HG02588 (cell line): ENCODE measurements around the gene PSMA7.
A peak's percentile ranks its signal among the peaks of the same experiment; 100 is the strongest.
"Not testable (repeated sequence)": the region's sequence is repeated elsewhere in the genome, so short reads cannot be mapped to it uniquely, and the experiment has no call there.

Experiments used
- ATAC-seq: cut with Tn5 transposase; IDR thresholded peaks from one replicate; pipeline ENCODE4 v1.9.1; 2021; ENCODE audit warnings: mild to moderate bottlenecking, moderate library complexity; ENCODE audit not compliant: unreplicated experiment

PSMA7 gene

DNA sequence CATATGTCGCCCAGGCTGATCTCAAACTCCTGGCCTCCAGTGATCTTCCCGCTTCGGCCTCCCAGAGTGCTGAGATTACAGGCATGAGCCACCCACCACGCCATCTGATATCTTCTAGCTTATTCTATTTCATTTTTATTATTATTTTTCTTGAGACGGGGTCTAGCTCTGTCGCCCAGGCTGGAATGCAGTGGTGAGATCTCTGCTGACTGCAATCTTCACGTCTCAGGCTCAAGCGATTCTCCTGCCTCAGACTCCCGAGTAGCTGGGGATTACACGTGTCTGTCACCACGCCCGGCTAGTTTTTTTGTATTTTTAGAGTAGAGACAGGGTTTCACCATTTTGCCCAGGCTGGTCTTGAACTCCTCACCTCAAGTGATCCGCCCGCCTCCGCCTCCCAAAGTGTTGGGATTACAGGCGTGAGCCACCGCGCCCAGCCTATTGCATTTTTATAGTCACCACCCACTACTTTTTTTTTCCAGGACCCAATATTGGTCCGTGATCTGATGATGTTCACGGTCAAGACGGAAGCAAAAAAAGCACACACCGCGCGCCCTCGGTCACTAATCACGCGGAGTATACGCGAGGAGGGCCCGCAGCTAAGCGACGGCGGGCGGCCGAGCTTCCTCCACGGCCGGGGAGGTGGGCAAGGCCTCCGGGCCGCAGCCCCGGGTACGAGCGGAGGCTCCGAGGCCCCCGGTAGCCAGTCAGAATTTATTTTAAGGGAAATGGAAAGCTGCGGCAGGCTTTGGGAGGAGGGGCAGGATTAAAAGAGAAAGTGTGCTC lies 22.0 kb downstream of the PSMA7 start:
- peak; percentile 13 for ATAC-seq

DNA sequence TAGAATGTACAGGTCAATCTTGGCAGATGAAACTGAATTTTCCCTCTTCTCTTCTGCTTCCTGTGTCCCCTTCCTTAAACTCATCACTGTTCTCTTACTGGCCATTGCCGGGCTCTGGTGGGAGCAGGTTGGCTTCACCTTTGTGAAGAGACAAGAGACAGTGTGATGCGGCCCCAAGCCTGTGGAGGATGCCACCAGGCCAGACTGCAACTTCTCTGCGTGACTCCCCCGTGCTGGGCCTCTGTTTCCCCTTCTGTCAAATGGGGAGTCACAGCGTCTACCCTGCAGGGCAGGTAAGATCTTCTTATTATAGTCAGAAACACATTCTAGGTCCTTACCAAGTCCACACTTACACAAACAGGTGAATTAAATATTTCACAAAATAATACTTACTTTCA lies 22.8 kb downstream of the PSMA7 start:
- no peak for ATAC-seq

DNA sequence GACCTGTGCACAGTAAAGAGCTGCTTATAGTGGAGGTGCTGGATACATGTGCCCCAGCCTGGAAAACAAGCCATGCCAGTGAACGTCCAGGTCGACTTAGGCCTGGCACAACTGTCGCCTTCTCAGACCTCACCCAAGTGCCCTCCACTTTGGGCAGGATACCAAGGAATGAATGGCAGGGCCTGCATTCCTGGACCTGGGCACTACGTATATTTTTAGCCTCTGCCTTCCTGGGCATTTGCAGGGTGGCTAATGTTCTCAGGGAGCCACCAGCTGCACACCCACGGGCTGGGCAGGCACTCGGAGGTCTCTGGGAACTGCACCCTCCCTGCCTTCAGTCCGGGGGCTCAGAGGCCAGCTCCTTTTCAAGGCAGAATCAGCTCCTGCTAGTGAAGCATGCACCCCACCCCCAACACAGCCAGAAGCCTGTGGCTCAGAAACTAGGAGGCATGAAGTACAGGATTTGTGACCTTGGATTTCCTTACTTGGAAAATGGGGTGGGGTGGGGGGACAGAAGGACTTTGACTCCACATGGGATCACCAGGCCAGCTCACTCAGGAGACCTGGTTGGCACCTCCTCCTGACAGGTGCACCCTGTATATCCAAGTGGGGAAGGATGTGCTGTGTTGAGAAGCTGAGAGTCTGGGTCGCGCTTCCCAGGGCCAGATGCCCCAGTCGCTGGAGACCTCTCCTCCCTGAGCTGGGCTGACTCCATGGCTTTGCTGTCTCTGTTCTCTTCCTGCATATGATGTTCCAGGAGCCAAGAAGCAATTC lies 23.4 kb downstream of the PSMA7 start:
- no peak for ATAC-seq

DNA sequence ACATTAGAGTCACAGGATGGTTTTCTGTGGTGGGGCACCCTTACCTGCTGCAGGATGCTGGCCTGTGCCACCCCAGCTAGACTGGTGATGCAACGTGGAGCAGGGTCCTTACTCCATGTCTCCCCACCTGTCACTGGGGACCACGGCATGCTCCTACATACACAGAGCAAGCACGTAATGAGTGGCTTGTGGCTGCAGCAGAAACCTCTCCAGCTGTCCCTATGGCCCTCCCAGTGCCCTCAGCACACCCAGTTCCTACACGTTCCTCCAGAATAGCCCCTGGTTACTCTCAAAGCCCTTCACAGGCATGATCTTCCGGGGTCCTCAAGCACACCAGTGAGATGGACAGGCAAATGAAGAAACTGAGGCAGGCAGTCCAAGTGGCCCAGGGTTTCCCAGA lies 24.1 kb downstream of the PSMA7 start:
- ATAC-seq: no peak

DNA sequence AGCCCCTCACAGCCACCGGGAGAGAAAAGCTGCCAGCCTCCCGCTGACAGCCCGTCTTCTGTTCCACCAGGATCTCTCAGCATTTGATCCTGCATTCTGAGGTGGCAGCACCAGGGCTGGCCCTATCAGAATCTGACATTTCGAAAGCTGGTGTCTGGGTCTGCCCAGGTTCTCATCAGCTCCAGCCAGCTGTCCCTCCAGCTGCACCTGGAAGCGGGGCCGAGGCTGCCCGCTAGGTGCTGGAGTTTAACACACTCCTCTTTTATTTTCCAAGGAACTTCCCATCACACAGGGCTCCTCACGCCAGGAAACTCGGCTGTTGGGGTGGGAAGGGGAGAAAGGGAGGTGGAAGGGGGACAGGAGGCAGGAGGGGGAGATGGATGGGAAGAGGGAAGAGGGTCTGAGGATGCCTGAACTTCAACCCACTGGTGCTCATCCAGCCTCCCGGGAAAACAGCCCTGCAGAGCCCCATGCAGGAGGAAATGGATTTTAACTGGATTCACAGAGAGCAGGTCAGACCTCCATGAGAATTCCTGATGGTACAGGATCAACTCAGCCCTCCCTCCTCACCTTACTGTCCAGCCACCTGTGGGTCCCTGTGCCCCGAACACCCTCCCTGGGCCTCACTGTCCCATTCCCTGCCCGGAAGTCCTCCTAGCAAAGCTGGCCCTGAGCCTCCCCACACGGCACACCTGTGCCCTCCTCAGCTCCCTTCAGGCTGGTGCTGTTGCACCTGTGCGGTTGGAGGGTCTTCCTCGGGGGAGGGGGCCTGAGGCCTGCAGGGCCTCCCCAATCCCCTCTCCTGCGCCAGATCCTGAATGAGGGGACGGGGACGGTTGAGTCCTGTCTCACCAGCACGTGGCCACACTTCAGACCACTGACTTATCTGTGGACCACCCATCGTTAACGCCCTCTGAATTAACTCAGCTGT lies 24.8 kb downstream of the PSMA7 start:
- ATAC-seq: no peak

DNA sequence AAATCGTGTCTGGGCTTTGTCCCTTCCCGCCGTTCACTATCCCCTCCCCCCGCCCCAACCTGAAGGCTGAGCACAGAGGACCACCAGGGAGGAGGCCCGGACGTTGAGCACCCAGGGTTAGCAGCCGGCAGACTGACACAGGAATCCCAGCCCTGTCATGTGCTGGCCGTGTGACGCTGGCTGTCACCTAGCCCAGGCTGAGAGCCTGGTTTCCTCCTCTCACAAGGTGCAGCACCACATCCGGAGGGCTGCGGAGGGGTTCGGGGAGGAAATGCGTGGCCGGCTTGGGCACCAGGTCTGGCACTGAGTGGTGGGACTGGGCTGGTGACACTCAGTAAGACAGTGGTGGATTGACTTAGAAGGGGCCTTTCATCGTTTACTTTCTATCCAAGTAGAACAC lies 25.5 kb downstream of the PSMA7 start:
- no peak for ATAC-seq

DNA sequence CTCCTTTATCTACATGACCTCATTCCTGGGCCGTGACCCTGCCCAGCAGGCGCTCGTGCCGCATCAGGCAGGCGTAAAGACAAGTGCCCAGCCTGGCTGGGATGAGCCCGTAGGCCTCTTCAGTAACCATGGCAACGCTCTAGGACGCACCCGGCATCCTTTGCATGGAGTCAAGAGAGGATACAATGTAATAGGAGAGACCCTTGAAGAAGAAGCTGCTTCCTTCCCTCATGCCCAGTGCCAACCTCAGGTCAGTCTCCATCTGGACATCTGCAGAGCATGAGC lies 25.9 kb downstream of the PSMA7 start:
- ATAC-seq: no peak

DNA sequence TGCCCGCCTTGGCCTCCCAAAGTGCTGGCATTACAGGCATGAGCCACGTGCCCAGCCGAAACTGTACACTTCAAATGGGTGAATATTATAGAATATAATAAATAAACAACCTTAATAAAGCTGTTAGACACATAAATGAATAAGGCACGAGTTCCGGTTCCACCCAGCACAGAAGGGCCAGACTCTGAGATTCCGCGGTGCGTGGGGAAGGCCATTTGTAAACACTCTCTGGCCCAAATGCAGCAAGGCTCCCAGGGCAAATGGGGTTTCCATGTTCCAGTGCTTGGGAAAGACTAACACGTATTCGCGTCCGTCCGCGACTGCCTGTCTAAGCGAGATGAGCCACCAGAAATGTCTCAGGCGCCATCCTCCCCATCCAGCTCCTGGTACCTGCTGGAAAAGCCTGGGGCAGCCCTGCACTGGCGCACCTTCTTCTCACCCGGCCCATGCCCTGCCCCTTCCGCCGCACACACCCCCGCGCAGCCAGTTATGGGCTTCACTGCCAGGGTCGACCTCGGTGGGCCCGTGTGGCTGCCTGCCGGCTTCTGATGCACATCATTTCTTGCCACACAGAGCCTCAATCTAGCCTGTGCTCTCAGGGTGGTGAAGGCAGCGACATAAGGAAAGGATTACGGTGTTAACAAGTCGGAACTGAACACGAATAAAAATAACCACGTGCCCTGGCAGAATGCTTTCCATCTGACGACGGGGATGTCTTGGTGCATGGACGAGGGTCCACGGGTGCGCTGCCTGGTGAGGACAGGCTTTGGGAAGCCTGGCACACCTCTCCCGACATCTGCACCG lies 26.4 kb downstream of the PSMA7 start:
- ATAC-seq: no peak

DNA sequence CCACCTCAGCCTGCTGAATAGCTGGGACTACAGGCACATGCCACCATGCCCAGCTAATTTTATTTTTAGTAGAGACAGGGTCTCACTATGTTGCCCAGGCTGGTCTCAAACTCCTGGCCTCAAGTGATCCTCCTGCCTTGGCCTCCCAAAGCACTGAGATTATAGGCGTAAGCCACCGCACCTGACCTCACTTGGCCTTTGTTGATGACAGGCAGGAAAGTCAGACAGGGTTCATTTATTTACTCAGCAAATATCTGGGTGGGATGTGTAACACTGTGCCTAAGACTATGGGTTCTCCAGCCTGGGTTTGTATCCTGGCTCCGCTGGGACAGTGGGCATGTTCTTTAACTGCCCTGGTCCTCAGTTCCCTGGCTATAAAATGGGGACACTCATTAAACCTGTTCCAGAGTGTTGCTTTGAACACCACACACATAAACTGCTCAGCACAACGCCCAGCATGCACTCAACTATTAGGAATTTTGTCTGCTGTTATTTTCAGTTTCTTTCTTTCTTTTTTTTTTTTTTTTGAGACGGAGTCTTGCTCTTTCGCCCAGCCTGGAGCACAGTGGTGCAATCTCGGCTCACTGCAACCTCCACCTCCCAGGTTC lies 27.3 kb downstream of the PSMA7 start:
- ATAC-seq: not testable (repeated sequence)

DNA sequence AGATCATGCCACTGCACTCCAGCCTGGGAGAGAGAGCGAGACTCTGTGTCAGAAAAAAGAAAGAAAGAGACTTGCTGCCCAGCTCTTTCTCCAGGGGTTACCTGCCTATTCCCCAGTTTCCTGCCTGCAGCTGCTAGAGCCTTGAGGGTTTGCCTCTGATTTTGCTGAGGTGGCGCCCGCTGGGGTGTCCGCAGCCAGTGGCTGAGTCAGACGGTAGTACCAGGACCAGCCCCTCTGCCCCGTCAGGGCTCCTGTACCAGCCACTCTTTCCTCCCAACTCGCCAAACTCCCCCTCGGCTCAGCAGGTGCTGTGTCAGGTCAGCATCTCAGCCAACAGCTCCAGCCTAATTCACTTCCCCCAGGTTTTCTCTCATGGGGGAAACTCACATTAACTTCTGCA lies 28.3 kb downstream of the PSMA7 start:
- no peak for ATAC-seq

DNA sequence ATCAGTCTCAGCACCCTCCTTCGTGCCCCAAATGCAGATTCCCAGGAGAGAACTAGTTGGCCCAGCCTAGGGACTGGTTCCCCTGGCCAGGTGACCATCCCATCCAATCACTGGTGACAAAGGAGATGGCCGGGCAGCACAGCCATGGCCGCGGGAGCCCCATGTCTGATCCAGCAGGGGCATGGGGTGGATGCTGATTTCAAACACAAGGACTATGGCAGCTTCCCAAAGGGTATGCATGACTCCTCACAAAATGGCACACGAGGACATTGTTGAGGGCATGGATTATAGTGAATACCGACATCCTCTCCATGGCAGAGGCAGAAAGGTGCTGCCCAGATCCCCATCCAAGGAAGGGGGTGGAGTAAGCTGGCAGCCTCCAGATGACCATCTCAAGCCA lies 30.8 kb downstream of the PSMA7 start:
- no peak for ATAC-seq

DNA sequence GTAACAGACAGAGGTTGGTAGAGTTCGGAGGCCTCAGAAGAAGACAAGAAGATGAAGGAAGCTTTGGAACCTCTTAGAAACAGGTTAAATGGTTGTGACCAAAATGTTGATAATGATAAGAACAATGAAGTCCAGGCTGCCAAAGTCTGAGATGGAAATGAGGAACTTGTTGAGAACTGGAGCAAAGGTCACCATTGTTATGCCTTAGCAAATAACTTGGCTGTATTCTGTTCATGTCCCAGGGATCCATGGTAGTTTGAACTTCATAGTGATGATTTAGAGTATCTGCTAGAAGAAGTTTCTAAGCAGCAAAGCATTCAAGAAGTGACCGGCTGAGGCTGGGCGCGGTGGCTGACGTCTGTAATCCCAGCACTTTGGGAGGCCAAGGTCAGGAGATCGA lies 32.0 kb downstream of the PSMA7 start:
- ATAC-seq: no peak

DNA sequence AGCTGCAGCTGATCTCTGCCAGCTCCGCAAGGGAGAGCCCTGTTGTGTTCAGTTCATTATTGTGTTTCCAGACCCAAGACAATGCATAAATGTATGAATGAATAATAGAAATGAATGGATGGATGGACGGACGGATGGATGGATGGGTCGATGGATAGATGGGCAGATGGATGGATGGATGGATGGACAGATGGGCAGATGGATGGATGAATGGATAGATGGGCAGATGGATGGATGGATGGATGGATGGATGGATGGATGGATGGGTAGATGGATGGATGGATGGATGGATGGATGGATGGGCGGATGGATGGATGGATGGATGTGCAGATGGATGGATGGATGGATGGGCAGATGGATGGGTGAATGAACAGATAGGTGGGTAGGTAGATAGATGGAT lies 37.6 kb downstream of the PSMA7 start:
- no peak for ATAC-seq

DNA sequence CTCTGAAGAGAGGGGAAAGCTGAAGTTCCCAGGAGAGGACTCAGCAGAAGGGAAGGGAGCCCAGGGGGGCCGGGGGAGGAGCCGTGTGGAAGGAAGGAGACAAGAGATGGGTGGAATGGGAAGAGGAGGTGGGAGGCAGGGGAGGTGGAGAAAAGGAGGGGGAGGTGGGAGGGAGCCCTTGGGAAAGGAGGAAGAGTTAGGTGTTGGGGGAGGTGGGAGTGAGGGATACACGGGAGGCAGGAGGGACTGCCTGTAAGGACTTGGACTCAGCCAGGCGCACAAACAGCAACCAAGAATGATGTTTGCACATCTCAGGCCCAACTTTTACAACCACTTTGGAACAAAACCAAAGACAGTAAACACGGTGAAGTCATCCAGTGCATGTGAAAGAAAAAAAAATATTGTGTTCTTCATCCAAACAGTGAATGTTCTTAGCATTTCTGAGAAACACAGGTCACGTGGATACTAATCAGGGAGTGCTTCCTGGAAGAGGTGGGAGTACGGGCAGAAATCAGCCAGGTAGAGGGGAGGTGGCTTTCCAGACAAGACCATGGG lies 38.3 kb downstream of the PSMA7 start:
- no peak for ATAC-seq

DNA sequence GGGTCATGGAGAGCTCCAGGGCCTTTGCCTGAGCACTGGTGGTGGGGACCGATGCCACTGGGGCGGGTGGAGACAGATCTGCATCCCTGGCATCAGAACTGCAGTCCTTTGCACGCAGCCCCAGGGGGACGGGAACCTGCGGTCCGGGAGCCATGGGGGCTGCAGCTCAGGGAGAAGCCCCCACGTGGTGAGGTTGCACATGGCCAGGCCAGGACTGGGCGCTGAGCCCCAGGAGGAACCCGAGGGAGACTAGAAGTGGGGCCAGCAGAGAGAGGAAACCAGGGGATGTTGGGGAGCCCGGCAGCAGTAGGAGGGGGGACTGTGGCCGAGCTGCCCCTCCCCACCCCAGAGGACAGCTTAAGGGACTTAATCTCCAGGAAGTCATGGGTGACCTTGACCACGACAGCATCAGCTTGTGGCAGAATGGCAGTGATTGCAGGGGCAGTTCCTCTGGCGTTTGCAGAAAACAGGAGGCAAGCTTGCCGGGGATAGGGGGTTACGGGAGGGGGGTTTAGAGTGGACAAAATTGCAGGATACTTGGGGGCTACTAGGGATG lies 38.9 kb downstream of the PSMA7 start:
- ATAC-seq: no peak

DNA sequence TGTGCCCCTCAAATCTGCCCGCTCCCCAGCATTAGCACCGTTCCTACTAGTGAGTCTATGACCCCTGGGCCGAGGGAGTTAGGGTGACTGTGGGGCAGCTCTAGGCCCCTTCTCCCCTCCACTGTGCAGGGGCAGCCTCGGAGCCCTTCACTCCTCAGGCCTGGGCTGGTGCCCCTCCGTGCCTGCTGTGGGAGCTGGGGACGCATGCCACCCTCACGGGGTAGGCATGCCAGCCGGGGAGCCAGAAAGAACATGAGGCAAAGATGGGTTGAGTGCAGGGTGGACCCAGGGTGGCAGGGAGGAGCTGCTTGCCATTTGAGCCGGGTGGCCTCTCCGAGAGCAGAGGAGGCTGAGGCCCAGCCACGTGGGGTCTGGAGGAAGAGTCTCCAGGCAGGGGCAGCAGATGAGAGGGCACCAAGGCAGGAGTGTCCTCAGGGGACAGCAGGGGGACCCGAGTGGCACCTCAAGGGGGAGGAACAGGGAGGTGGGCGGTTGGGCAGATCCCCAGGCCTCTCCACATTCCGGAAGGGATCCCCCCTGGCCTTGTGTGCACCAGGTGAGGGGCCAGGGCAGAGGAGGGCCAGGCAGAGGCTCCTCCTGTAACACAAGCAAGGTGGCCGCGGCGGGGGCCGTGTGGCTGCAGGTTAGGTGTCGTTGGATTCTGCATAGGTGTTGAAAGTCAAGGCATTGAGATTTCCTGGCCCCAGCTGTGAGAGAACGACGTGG lies 39.5 kb downstream of the PSMA7 start:
- no peak for ATAC-seq

DNA sequence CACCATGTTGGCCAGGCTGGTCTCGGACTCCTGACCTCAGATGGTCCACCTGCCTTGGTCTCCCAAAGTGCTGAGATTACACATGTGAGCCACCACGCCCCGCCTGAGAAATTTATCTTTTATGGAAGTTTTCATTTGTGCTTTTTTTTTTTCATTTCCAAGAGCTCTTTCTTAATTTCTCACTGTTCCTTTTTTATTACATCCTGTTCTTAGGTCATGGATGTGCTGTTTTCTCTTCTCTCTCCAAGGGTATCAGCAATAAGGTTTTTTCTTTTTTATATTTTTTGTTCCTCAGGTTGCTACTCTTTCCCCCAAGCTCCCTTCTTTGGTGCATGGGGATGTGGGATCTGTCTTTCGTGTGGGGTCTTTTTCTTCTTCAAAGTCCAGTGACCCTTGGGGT lies 42.1 kb downstream of the PSMA7 start:
- no peak for ATAC-seq

DNA sequence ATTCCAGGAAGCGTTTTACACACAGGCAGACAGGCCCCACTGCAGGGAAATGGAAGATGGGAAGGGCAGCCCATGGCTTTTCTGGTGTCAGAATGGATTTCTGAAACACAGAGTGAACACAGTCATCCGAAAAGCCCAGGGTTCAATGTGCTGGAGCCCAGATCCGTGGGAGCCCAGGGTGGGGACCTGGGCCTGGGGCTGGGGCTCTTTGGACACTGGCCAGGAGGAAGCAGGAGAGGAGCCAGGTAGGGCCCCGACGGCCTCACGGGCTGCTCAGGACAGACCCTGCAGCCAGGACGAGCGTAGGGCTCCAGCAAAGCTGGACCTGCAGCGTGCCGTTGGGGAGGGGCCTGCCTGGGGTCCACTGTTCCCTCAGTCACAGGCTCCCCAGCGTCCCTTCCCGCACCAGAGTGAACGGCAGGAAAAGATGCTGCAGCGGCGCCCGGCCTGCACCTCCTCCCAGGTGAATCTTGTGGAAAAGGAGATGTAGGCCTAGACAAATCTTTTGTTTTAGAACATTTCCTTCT lies 45.2 kb downstream of the PSMA7 start:
- ATAC-seq: no peak
